ENCODE data around the gene MFNG.
"Not testable (repeated sequence)": the region's sequence is repeated elsewhere in the genome, so short reads cannot be mapped to it uniquely, and the experiment has no call there.

Gene MFNG

GRCh38 chr22:37486224-37486845, at the start of gene MFNG:
Gene MFNG, minus strand, starts transcription at chr22:37486384. Its CDS starts 207 bp downstream, at chr22:37486177.
- DNase-seq (ENCODE audit: low spot score) = peak; percentile 87

GRCh38 chr22:37535159-37535558, 49.0 kb upstream of the MFNG start:
- no peak for DNase-seq (ENCODE audit: low spot score)

DNA sequence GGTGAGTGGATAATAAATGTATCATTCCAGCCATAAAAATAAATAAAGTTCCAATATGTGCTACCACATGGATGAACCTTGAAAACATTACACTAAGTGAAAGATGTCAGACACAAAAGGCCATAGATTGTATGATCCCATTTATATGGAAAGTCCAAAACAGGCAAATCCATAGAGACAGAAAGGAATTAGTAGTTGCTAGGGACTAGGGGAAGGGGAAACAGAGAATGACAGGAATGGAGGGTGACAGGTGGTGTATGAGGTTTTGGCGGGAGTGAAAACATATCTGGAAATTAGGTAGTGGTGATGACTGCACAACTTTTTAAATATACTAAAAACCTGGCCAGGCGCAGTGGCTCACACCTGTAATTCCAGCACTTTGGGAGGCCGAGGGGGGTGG, 48.3 kb upstream of the MFNG start:
- no peak for DNase-seq (ENCODE audit: low spot score)

DNA sequence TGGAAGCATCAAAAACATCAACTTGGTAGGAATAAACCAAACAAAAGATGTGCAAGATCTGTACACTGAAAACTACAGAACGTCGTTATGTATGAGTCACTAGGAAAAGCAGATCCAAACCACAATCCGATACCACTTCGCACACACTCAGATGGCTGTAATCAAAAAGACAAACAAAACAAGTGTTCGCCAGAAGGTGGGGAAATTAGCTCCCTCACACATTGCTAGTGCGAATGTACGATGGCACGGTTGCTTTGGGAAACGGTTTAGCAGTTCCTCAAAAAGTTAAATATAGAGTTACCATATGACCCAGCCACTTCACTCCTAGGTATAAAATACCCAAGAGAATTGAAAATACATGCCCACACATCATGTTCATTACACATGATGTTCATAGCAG, 47.8 kb upstream of the MFNG start:
- peak; percentile 86 for DNase-seq (ENCODE audit: low spot score)

- DNase-seq (ENCODE audit: low spot score) = no peak
These were observed 43.6 kb upstream of the MFNG start for GRCh38 chr22:37529652-37530345.

GRCh38 chr22:37527952-37528351, 41.8 kb upstream of the MFNG start:
- DNase-seq (ENCODE audit: low spot score) = not testable (repeated sequence)

DNA sequence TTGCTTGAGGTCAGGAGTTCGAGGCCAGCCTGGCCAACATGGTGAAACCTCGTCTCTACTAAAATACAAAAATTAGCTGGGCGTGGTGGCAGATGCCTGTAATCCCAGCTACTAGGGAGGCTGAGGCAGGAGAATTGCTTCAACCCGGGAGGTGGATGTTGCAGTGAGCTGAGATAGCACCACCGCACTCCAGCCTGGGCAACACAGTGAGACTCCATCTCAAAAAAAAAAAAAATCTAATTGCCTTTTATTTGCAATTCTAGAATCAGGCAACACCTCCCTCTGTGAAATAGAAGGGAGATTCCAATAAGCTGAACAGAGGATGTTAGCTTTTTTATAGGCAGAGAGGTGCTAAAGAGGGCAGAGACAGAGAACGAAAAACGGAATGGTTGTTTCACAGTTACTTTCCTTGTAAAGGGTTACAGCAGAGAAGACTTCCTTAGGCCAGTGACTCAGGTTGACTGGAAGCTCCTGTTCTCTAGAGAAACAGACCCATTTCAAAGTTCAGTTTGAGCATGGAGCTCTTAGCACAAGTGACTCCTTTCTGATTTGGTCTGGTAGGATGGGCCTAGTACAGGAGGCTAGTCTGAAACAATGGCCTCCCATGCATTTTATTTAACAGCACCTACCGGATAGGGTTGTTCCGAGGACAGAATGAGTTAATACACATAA, 41.0 kb upstream of the MFNG start:
- not testable (repeated sequence) for DNase-seq (ENCODE audit: low spot score)

DNA sequence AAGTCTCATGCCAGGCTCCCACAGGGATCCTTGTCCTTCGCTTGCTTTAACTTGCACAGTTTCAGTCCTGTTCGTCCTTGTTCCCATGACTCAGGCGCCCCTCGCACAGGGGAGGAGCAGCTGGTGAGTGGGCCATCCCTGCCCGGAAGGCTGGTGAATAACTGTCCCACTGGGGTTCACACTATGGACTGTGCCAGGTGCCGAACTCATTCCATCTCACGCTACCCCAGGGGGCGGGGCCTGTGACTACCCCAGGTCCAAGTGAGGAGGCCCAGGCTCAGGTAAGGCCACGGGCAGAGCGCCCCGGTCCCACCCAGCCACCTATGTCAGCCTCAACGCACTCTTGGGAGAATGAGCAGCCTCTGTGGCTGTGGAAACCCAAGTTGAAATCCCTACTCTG, 40.2 kb upstream of the MFNG start:
- DNase-seq (ENCODE audit: low spot score) = peak; percentile 46

- DNase-seq (ENCODE audit: low spot score) = no peak
These were observed 39.7 kb upstream of the MFNG start for GRCh38 chr22:37525746-37526350.

GRCh38 chr22:37525073-37525745, 39.0 kb upstream of the MFNG start:
- DNase-seq (ENCODE audit: low spot score) = peak; percentile 77

DNA sequence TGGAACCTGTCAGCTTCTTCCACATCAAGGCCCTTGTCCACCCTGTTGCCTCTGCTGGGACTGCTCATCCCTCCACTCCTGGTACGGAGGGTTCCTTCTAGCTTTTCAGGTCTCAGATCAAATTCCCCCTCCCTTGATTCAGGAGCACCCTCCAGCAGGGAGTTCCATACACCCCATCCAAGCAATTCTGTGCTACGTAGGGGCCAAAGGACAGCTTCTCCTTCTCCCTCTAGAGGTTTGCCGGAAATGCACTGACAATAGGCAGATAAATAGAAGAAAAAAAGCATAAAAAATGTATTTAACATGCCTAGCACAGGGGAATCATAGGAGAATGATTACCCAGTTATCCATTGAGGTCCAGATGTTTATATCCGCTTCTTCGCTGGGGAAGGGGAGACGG, 36.3 kb upstream of the MFNG start:
- no peak for DNase-seq (ENCODE audit: low spot score)

- DNase-seq (ENCODE audit: low spot score) = no peak
These were observed 35.1 kb upstream of the MFNG start for GRCh38 chr22:37521236-37521739.

- DNase-seq (ENCODE audit: low spot score) = no peak
These were observed 34.6 kb upstream of the MFNG start for GRCh38 chr22:37520776-37521191.

DNA sequence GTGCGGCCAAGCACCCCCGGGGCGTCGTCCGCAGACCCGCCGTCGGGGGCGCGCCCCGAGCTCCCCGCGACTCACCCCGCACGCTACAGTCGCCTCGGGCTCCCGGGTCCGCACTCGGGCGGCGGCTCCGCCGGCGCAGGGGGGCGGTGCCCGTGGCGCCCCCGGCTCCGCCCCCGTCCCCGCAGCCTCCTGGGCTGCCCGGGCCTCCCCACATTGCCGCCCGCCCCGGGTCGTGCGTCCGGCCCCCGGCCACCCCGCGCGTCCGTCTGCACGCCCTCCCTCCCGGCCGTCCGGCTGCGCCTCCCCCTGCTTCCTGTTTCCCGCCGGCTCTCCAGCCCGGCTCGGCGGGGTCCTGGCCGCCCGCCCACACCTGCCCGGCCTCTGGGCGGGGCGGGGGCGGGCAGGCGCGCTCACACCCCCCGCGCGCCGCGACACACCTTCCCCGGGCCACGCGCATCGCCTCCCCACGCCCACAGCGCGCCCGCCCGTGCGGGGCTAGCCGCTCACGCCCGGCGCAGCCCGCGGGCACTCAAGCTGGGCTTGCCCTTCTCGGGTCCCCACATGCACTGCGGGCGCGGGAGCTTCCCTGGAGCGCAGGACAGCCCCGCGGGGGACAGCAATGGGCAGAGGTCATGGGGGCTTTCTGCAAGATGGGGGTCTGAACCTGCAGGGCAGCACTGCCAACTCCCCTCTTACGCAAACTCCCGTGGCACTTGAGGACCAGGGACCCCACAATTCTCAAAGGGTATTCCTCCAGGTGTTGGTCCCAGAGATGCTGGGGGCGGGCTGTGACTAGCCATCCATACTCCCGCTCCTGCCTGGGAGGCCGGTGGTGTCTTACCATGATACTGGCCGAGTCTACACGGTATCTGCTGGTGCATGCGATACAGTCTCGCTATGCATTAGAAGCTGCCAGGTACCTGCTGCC, 33.3 kb upstream of the MFNG start, which contains the start of gene CARD10:
TSS of gene CARD10 (minus strand) at position 148 of the 928 bp plus-strand sequence. CDS start 215 bp downstream, outside the sequence.
- DNase-seq (ENCODE audit: low spot score) = no peak

- DNase-seq (ENCODE audit: low spot score) = no peak
These were observed 32.5 kb upstream of the MFNG start for GRCh38 chr22:37518509-37519267.

- no peak for DNase-seq (ENCODE audit: low spot score)
These were observed 31.8 kb upstream of the MFNG start for GRCh38 chr22:37517826-37518450.

DNA sequence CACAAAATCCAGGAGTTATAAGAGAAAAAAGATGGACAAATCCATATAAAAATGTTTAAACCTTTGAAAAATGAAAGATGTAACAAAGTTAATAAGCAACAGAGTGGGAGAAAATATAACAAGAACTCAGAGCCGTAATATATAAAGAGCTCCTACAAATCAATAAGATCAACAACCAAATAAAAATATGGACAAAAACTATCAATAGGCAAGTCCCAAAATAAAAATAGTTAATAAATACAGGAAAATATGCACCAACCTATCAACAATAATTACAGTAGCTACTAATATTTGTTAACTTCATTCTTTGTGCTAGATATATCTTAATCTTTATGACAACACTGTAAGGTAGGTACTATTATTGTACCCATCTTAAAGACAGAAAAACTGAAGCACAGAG, 30.3 kb upstream of the MFNG start:
- no peak for DNase-seq (ENCODE audit: low spot score)

DNA sequence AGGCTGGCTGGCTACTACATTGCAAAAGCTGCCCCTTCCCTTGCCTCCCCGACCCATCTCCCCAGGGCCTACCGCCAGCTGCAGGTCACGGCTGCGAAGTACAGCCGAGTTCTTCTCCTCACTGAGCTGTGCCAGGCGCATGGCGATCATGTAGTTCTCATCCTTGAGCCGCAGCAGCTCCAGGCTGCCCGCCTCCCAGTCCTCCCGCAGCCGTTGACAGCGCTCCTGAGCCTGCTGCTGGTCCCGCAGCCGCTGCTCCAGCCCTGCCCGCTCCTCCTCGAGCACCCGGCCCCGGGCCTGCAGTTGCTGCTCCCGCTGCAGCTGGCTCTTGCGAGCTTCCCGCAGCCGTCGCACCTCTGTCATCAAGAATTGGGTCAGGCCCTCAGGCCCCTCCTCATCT, 29.7 kb upstream of the MFNG start:
- no peak for DNase-seq (ENCODE audit: low spot score)

GRCh38 chr22:37514526-37515051, 28.4 kb upstream of the MFNG start:
- DNase-seq (ENCODE audit: low spot score) = no peak

Data from SW480 (cell line).